Progenitor cell of endocrine pancreas (in vitro differentiated cells): Measurements from ENCODE around the gene ADAM11. TPM values are rescaled to one million over a fixed set of nuclear protein-coding genes. Genes with fewer than 3 reads are reported as not detected.

Source experiments
- DNase-seq: peaks from one replicate; pipeline ENCODE4 v3.0.0; 2021; ENCODE audit warnings: low spot score; ENCODE audit not compliant: unreplicated experiment
- H3K27ac Mint-ChIP-seq: 2 replicates; pipeline ENCODE4 v1.8.0; 2021; ENCODE audit warnings: mild to moderate bottlenecking, moderate library complexity, mixed read lengths
- H3K27me3 Mint-ChIP-seq: 2 replicates; pipeline ENCODE4 v1.8.0; 2021; ENCODE audit warnings: mixed read lengths
- H3K36me3 Mint-ChIP-seq: 2 replicates; pipeline ENCODE4 v1.8.0; 2022; ENCODE audit warnings: mixed read lengths; ENCODE audit not compliant: insufficient read depth
- H3K4me1 Mint-ChIP-seq: 2 replicates; pipeline ENCODE4 v1.8.0; 2021; ENCODE audit warnings: low read depth, mixed read lengths
- H3K4me3 Mint-ChIP-seq: 2 replicates; pipeline ENCODE4 v1.8.0; 2021; ENCODE audit warnings: low read depth, mild to moderate bottlenecking, moderate library complexity, mixed read lengths
- H3K9me3 Mint-ChIP-seq: 2 replicates; pipeline ENCODE4 v1.8.0; 2021; ENCODE audit warnings: low read depth, mixed read lengths
- CTCF ChIP-seq: fragments of 200-600 bp; sonication (generic); IDR thresholded peaks from one replicate; pipeline ENCODE4 v1.5.0; 2021; ENCODE audit warnings: antibody characterized with exemption, mild to moderate bottlenecking; ENCODE audit not compliant: unreplicated experiment
- total RNA-seq: library from RNA; stranded (reverse); gene quantifications from 2 replicates; pipeline ENCODE4 v1.2.1, GENCODE V29; 2021

The ADAM11 gene
- total RNA-seq, 1 donor from 2014 or later, result 1.4 TPM

- Mint-ChIP-seq H3K4me1 (no peaks in the 10 kb centered on the region), H3K9me3 (no peaks in the 10 kb centered on the region), H3K4me3 (no peak overlapping the region), H3K27ac (no peak overlapping the region), H3K36me3 (no peaks in the 10 kb centered on the region), H3K27me3 (peaks cover 16% of the 10 kb centered on the region)
- DNase-seq, result no peak
- no peak for TF ChIP-seq CTCF
Observed at GRCh38 chr17:44766409-44767038, 7.7 kb downstream of the ADAM11 start.

- Mint-ChIP-seq H3K9me3 (no peaks in the 10 kb centered on the region), H3K4me3 (no peak overlapping the region), H3K27ac (no peak overlapping the region), H3K36me3 (no peaks in the 10 kb centered on the region), H3K4me1 (no peaks in the 10 kb centered on the region), H3K27me3 (peaks cover 13% of the 10 kb centered on the region)
- TF ChIP-seq CTCF, result no peak
- no peak for DNase-seq
Observed at GRCh38 chr17:44767493-44767892, 8.7 kb downstream of the ADAM11 start.

- no peak for TF ChIP-seq CTCF
Observed at GRCh38 chr17:44768505-44769142, 9.8 kb downstream of the ADAM11 start.

GRCh38 chr17:44769230-44769629 lies 10.4 kb downstream of the ADAM11 start:
- no peaks in the 10 kb centered on the region for H3K4me1 Mint-ChIP-seq
- no peak for DNase-seq
- TF ChIP-seq CTCF, result no peak
- H3K27me3 Mint-ChIP-seq, result peaks cover 11% of the 10 kb centered on the region
- H3K27ac Mint-ChIP-seq, result no peak overlapping the region
- H3K36me3 Mint-ChIP-seq, result no peaks in the 10 kb centered on the region
- H3K4me3 Mint-ChIP-seq, result no peak overlapping the region
- H3K9me3 Mint-ChIP-seq, result no peaks in the 10 kb centered on the region

More at GRCh38 chr17:44768505-44769142, 9.8 kb downstream of the ADAM11 start:
- Mint-ChIP-seq H3K27ac (no peak overlapping the region), H3K4me3 (no peak overlapping the region), H3K36me3 (no peaks in the 10 kb centered on the region), H3K9me3 (no peaks in the 10 kb centered on the region), H3K4me1 (no peaks in the 10 kb centered on the region), H3K27me3 (peaks cover 8% of the 10 kb centered on the region)
- DNase-seq, result no peak

- no peaks in the 10 kb centered on the region for H3K9me3 Mint-ChIP-seq
- no peak for DNase-seq
- peaks cover 11% of the 10 kb centered on the region for H3K27me3 Mint-ChIP-seq
- H3K27ac Mint-ChIP-seq, result no peak overlapping the region
- no peaks in the 10 kb centered on the region for H3K36me3 Mint-ChIP-seq
- no peak overlapping the region for H3K4me3 Mint-ChIP-seq
- no peak for TF ChIP-seq CTCF
- H3K4me1 Mint-ChIP-seq, result no peaks in the 10 kb centered on the region
Observed at GRCh38 chr17:44769647-44770084, 10.9 kb downstream of the ADAM11 start.
